ENCODE results near the gene ZNF142. TPM values are rescaled to one million over a fixed set of nuclear protein-coding genes. Genes with fewer than 3 reads are reported as not detected.

ZNF142 gene
- total and polyA plus RNA-seq, 2 of the 8 experiments (the other 6 are each of a cell fraction or from before 2014, with no cell fraction given): 9.4 to 32.5 TPM

DNA sequence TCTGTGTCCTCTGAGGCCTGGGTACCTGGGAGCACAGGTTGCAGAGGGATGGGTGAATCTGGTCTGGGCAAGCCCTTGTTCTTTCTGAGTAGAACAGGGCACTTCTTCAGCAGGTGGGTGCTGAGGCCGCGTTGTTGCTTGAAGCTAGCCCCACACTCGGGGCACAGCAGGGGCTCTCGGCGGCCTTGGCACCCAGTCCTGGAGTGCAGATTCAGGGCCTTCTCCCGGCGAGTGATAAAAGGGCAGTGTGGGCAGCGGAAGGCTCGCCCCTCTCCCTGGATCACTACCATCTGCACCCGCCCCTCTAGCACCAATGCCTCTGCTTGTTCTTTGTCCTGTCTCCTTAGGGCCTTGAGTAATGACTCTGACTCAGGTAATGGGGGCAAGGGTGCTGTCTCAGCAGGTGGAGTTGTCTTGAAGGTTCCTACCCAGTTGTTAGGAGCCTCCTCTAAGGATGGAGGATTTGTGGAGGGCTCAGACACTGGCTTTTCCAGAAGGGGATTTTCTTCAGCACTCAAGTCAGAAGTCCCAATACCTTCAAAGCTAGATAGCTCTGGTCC lies 15.6 kb downstream of the ZNF142 start (continued):
- TF ChIP-seq PHF8 (conservative IDR thresholded peaks at IDR 0.05; ENCODE audit: low read depth, low read length): no peak
- TF ChIP-seq SP2 (IDR thresholded peaks at IDR 0.05; ENCODE audit: low read length): no peak
- no peak for TF ChIP-seq RBBP5 (IDR thresholded peaks at IDR 0.05; ENCODE audit: borderline replicate concordance, low read depth, low read length)
- no peak for TF ChIP-seq CHD1 (IDR thresholded peaks at IDR 0.05; ENCODE audit: low read depth, low read length)
- no peak for TF ChIP-seq CTCF (IDR thresholded peaks at IDR 0.05; ENCODE audit: control extremely low read depth in 1 of 3, insufficient read depth in 1 of 3, low read depth in 1 of 3, low read length in 3 of 3)
- no peak for TF ChIP-seq BRCA1 (IDR thresholded peaks at IDR 0.05; ENCODE audit: low read depth, low read length)

Data from H1 (cell line).